ENCODE measurements around the gene PXDN. TPM values are rescaled to one million over a fixed set of nuclear protein-coding genes. Genes with fewer than 3 reads are reported as not detected.

PXDN gene
- total and polyA plus RNA-seq, 2 of the 4 experiments (the other 2 are of a cell fraction) = 153 to 332 TPM

- H4K20me1 ChIP-seq (ENCODE audit: insufficient read depth, low read length) = peaks cover 62% of the 10 kb centered on the region
- 72% methylated on average over 6 of the region's 9 CpGs; no CpG with 5 or more reads in 1 of the 2 experiments for WGBS, 2 experiments (ENCODE audit: extremely low coverage in 2 of 2, insufficient read length in 1 of 2)
- in situ Hi-C loops (cut with MboI; ENCODE audit: low sequenced_read_pairs) (no loop called here), dilution Hi-C loops (cut with HindIII; ENCODE audit: low sequenced_read_pairs, unreplicated experiment) (no loop called here), intact Hi-C loops (cut with micrococcal nuclease) (no loop called here)
- BruUV-seq (replicated peaks) = no TSS peak
- H4K8ac ChIP-seq (ENCODE audit: low read depth in 2 of 2, low read length in 2 of 2) = no peak overlapping the region
- H4K5ac ChIP-seq (ENCODE audit: low read depth, low read length) = no peak overlapping the region
- no peaks in the 10 kb centered on the region for H3K9me3 ChIP-seq (ENCODE audit: control insufficient read depth, insufficient read depth, low read length)
- peaks cover 48% of the 10 kb centered on the region for H3K36me3 ChIP-seq (ENCODE audit: control insufficient read depth, insufficient read depth, low read length)
- H3K4ac ChIP-seq (ENCODE audit: low read depth, low read length) = no peak overlapping the region
- TF ChIP-seq SMC3 (IDR thresholded peaks at IDR 0.05; ENCODE audit: low read depth, low read length) = no peak
- no peak for TF ChIP-seq MAFK (IDR thresholded peaks at IDR 0.05; ENCODE audit: low read depth, low read length)
- no peak for TF ChIP-seq CHD1 (IDR thresholded peaks at IDR 0.05; ENCODE audit: low read depth, low read length)
- no peak for TF ChIP-seq BHLHE40 (IDR thresholded peaks at IDR 0.05; ENCODE audit: low read depth, low read length)
- TF ChIP-seq MXI1 (IDR thresholded peaks at IDR 0.05; ENCODE audit: borderline replicate concordance, low read depth, low read length) = no peak
- TF ChIP-seq RCOR1 (IDR thresholded peaks at IDR 0.05; ENCODE audit: insufficient replicate concordance, low read length) = no peak
- TF ChIP-seq RAD21 (IDR thresholded peaks at IDR 0.05; ENCODE audit: low read length) = no peak
- no peak for TF ChIP-seq POLR2A (IDR thresholded peaks at IDR 0.05; ENCODE audit: low read depth, low read length)
- no peak for TF ChIP-seq MAZ (IDR thresholded peaks at IDR 0.05; ENCODE audit: borderline replicate concordance, low read depth, low read length)
- TF ChIP-seq USF2 (IDR thresholded peaks at IDR 0.05; ENCODE audit: low read depth, low read length) = no peak
- TF ChIP-seq ELK1 (IDR thresholded peaks at IDR 0.05; ENCODE audit: borderline replicate concordance, low read depth, low read length) = no peak
- H3K14ac ChIP-seq (replicated peaks; ENCODE audit: low read depth, low read length) = no peak overlapping the region
- POLR2A ChIA-PET (ENCODE audit: unreplicated experiment) = no interaction called here
- H2BK120ac ChIP-seq (ENCODE audit: low read depth, low read length) = no peak overlapping the region
- no peak overlapping the region for H2AK5ac ChIP-seq (ENCODE audit: low read depth, low read length)
- no peak overlapping the region for H2AK9ac ChIP-seq (replicated peaks; ENCODE audit: low read depth, low read length, poor library complexity)
- no peak overlapping the region for H3K27ac ChIP-seq (ENCODE audit: insufficient read depth, low read length)
- H3K79me1 ChIP-seq (ENCODE audit: low read depth in 1 of 2, low read length in 2 of 2) = peaks cover 35 to 73% of the 10 kb centered on the region in 2 experiments
- no peaks in the 10 kb centered on the region for H3K27me3 ChIP-seq (ENCODE audit: control insufficient read depth, insufficient read depth, low read length)
- H3K4me2 ChIP-seq (ENCODE audit: low read depth, low read length) = no peak overlapping the region
- ATAC-seq (ENCODE audit: low read depth) (no peak), DNase-seq (no peak)
- H2BK5ac ChIP-seq (ENCODE audit: low read depth, low read length, poor library complexity, severe bottlenecking) = no peak overlapping the region
- no peak overlapping the region for H2BK20ac ChIP-seq (ENCODE audit: low read depth, low read length)
- no peak overlapping the region for H2AFZ ChIP-seq (replicated peaks; ENCODE audit: low read length, poor library complexity)
- peaks cover 10% of the 10 kb centered on the region for H3K4me1 ChIP-seq (ENCODE audit: control insufficient read depth, insufficient read depth, low read length)
- H3K4me3 ChIP-seq (ENCODE audit: insufficient read depth, low read depth, low read length) = no peak overlapping the region
- H3K23ac ChIP-seq (ENCODE audit: low read depth, low read length) = no peak overlapping the region
- peaks cover 32% of the 10 kb centered on the region for H3K9me1 ChIP-seq (ENCODE audit: insufficient read depth, low read length)
- H3K9ac ChIP-seq (ENCODE audit: low read depth, low read length) = no peak overlapping the region
- H3K56ac ChIP-seq (ENCODE audit: extremely low read depth, insufficient read depth, low read length) = no peak overlapping the region
- H4K91ac ChIP-seq (ENCODE audit: insufficient read depth, low read depth, low read length) = no peak overlapping the region
- no peak overlapping the region for H2BK15ac ChIP-seq (ENCODE audit: low read depth, low read length)
- CTCF ChIA-PET = interaction anchor here (0.8 kb wide), 1 partner anchor 132 kb away, joined by 3 read pairs; no protein-coding TSS in a partner anchor
- H3K18ac ChIP-seq (ENCODE audit: low read depth, low read length) = no peak overlapping the region
Observed at GRCh38 chr2:1691366-1691765, 52.9 kb downstream of the PXDN start.
